Upper lobe of left lung (tissue), 6 donors: ENCODE measurements around the gene TFB2M. TPM values are rescaled to one million over a fixed set of nuclear protein-coding genes. Genes with fewer than 3 reads are reported as not detected.

Source experiments
- ATAC-seq, 2 donors: fragments of 200-7000 bp; cut with Tn5 transposase; one replicate each; pipeline ENCODE4 v1.9.1; 2022; ENCODE audit warnings: mild to moderate bottlenecking in 2 of 2, moderate library complexity in 2 of 2; ENCODE audit not compliant: low FRiP score in 2 of 2
- DNase-seq, 2 donors: peaks; one replicate each; pipeline ENCODE4 v3.0.0-alpha.2; 2019 to 2020
- H3K27ac ChIP-seq, 4 donors: fragments of 200-600 bp; sonication (generic); one replicate each; pipeline ENCODE4 v1.5.1; 2016 to 2019
- H3K27me3 ChIP-seq, 4 donors: fragments of 200-600 bp; sonication (generic); one replicate each; pipeline ENCODE4 v1.5.1; 2017 to 2019
- H3K36me3 ChIP-seq, 4 donors: fragments of 200-600 bp; sonication (generic); one replicate each; pipeline ENCODE4 v1.5.1; 2016 to 2019
- H3K4me1 ChIP-seq, 4 donors: fragments of 200-600 bp; sonication (generic); one replicate each; pipeline ENCODE4 v1.5.1; 2018 to 2019
- H3K4me3 ChIP-seq, 4 donors: fragments of 200-600 bp; sonication (generic); one replicate each; pipeline ENCODE4 v1.5.1; 2017 to 2019; ENCODE audit warnings: mild to moderate bottlenecking in 2 of 4, moderate library complexity in 1 of 4
- H3K9me3 ChIP-seq, 4 donors: fragments of 200-600 bp; sonication (generic); one replicate each; pipeline ENCODE4 v1.5.1; 2018 to 2019
- EP300 ChIP-seq, 4 donors: sonication (generic); formaldehyde crosslinking; IDR thresholded peaks; one replicate each; pipeline ENCODE4 v1.5.1; 2017; ENCODE audit warnings: antibody characterized with exemption in 4 of 4, control low read depth in 2 of 4
- POLR2A ChIP-seq, 4 donors: fragments of 450-650 bp; IDR thresholded peaks; one replicate each; pipeline ENCODE4 v1.5.1; 2016 to 2017; ENCODE audit warnings: antibody characterized with exemption in 4 of 4, mild to moderate bottlenecking in 2 of 4
- POLR2AphosphoS5 ChIP-seq, 2 donors: sonication (generic); formaldehyde crosslinking; IDR thresholded peaks; one replicate each; pipeline ENCODE4 v1.5.1; 2017; ENCODE audit warnings: antibody characterized with exemption in 2 of 2
- WGBS, 2 donors: methylation state at CpG; one replicate each; pipeline ENCODE4 v1.1.5; 2017 to 2018; 5-methylcytosine and 5-hydroxymethylcytosine counted together
- small RNA-seq, 4 donors: library from RNA; depleted of rRNA; stranded (forward); fragments of <200 nt; gene quantifications; one replicate each; pipeline ENCODE3, GENCODE V24; 2016
- total RNA-seq, 6 donors: library from RNA; depleted of rRNA in 4 of 6; stranded (reverse); fragments of >200 nt in 4 of 6; gene quantifications; one replicate each; pipeline versions ENCODE4 v1.1.0 to v1.2.1, GENCODE V29; 2016 to 2021
- TF ChIP-seq, protein P1 (sequence below), 6 experiments: fragments of 450-650 bp in 4 of 6; fragments of 200-600 bp in 2 of 6; sonication (generic) in 2 of 6; IDR thresholded peaks; one replicate each; pipeline ENCODE4 v1.5.1; 2016 to 2019; ENCODE audit warnings: antibody characterized with exemption in 6 of 6
- donor health status: DM: no; HTN: no; CAD: no; lungs with moderate emphysema.
- donor health status: DM: no; HTN: yes; CAD: no; lungs with severe emphysema.

The TFB2M gene
- total RNA-seq, 6 donors from 2014 or later: 2.0 to 12.0 (median 9.7) TPM

DNA sequence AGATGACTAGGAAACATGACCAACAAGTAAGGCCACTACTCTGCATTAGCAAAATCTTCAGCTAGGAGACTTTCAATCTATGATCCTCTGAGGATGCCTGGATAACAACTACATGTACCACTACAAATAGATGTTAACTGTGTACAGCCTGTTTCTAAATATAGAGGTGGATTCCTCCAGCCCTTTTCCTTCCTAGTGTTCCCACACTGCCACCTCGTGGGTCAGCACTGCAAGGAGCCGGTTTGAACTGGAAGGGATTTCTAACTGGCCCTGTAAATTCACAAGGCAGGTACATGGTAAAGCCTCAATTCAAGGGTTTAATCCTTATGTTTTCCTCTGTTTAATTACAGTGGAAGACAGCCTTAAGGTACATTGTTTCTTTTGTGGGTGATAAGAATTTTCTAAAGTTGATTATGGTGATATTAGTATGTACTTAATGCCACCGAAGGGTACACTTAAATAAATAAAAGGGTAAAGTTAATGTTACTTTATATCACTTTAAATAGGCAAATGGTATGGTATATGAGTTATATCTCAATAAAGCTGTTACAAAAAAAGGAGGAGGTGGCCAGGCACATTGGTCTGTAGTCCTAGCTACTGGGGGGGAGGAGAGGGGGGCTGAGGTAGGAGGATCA, 73.3 kb downstream of the TFB2M start:
- DNase-seq: peak in 1 of 2 donors; percentile 46
- H3K4me3 ChIP-seq: no peak overlapping the region
- TF ChIP-seq EP300 (IDR thresholded peaks at IDR 0.05): no peak
- TF ChIP-seq, protein P1, sequence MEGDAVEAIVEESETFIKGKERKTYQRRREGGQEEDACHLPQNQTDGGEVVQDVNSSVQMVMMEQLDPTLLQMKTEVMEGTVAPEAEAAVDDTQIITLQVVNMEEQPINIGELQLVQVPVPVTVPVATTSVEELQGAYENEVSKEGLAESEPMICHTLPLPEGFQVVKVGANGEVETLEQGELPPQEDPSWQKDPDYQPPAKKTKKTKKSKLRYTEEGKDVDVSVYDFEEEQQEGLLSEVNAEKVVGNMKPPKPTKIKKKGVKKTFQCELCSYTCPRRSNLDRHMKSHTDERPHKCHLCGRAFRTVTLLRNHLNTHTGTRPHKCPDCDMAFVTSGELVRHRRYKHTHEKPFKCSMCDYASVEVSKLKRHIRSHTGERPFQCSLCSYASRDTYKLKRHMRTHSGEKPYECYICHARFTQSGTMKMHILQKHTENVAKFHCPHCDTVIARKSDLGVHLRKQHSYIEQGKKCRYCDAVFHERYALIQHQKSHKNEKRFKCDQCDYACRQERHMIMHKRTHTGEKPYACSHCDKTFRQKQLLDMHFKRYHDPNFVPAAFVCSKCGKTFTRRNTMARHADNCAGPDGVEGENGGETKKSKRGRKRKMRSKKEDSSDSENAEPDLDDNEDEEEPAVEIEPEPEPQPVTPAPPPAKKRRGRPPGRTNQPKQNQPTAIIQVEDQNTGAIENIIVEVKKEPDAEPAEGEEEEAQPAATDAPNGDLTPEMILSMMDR (IDR thresholded peaks at IDR 0.05): peak in 5 of 6 experiments; percentile 45 to 68 (median 58)
- no peak for TF ChIP-seq POLR2AphosphoS5 (IDR thresholded peaks at IDR 0.05)
- TF ChIP-seq POLR2A (IDR thresholded peaks at IDR 0.05): no peak
- H3K4me1 ChIP-seq: peaks cover 0 to 5% (median 0%) of the 10 kb centered on the region in 4 donors
- H3K9me3 ChIP-seq: no peaks in the 10 kb centered on the region
- ATAC-seq: peak; percentile 78 to 84
- 31% methylated on average over 3 of the region's 3 CpGs for WGBS, 2 donors
- H3K27ac ChIP-seq: no peak overlapping the region
- H3K36me3 ChIP-seq: no peaks in the 10 kb centered on the region
- H3K27me3 ChIP-seq: no peaks in the 10 kb centered on the region

DNA sequence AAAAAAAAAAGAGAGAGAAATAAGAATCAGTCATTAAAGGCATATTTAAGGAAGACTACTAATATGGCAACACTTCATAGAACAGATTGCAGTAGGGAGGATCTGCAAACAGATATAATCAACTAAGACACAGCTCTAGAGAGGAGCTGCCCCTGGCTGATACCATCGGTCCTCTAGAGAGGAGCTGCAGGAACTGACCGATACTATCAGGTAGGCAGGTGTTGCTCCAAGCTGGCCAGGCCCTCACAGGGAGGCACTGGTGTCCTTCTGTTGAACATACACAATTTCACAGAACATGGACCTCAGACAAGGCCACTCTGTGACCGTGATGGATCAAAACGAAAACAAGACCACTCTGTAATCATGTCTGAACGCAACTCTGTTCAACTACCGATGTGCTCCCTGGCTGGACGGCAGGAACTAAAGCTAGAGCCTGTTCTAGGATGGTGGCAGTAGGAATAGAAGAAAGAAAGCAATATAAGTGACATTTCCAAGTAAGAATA, 74.5 kb downstream of the TFB2M start:
- ATAC-seq: no peak
- H3K27me3 ChIP-seq: no peaks in the 10 kb centered on the region
- H3K4me1 ChIP-seq: no peaks in the 10 kb centered on the region
- no peak overlapping the region for H3K4me3 ChIP-seq
- WGBS, 2 donors: 89 to 94% methylated on average over 7 of the region's 7 CpGs
- no peaks in the 10 kb centered on the region for H3K36me3 ChIP-seq
- DNase-seq: no peak
- no peaks in the 10 kb centered on the region for H3K9me3 ChIP-seq
- no peak for TF ChIP-seq EP300 (IDR thresholded peaks at IDR 0.05)
- TF ChIP-seq POLR2A (IDR thresholded peaks at IDR 0.05): no peak
- TF ChIP-seq POLR2AphosphoS5 (IDR thresholded peaks at IDR 0.05): no peak
- TF ChIP-seq, protein P1 (IDR thresholded peaks at IDR 0.05): no peak
- no peak overlapping the region for H3K27ac ChIP-seq

Small RNAs within 50 kb of the gene (small RNA-seq; reads per million reads assigned to genes)
- 0 reads per million in 4 donors for gene AL356583.2

Other genes with a start within 250 kb of the TFB2M start
- 100 to 1,000 TPM in 1 of 6 donors, 10 to 100 TPM in 5; 22.7 to 109 (median 34.0) TPM for gene SMYD3, start 59.0 kb downstream of the TFB2M start, total RNA-seq
- gene CNST, start 195 bp upstream of the TFB2M start, total RNA-seq: 10 to 100 TPM; 22.1 to 40.1 (median 29.2) TPM
- gene SCCPDH, start 158.1 kb upstream of the TFB2M start, total RNA-seq: 10 to 100 TPM; 16.8 to 30.3 (median 23.1) TPM